HEK293T (cell line): ENCODE data around the gene S100A8.
A peak's percentile ranks its signal among the peaks of the same experiment; 100 is the strongest.

Experiments
- CTCF ChIA-PET: fragments of 350-600 bp; formaldehyde crosslinking; extraction: SDS; loops from one replicate; lab custom pipeline; 2021; ENCODE audit warnings: antibody characterized with exemption, inconsistent platforms; lab: Yijun Ruan, JAX
- POLR2A ChIA-PET: fragments of 350-600 bp; formaldehyde crosslinking; extraction: SDS; loops from one replicate; lab custom pipeline; 2020; ENCODE audit warnings: antibody characterized with exemption, inconsistent platforms; lab: Yijun Ruan, JAX
- DNase-seq: peaks from one replicate; pipeline ENCODE4 v3.0.0; 2012; ENCODE audit warnings: mixed read lengths; ENCODE audit errors: extremely low spot score
- ARNT ChIP-seq: fragments of 450-650 bp; IDR thresholded peaks from 2 replicates; pipeline ENCODE4 v1.6.1; 2017; ENCODE audit warnings: mild to moderate bottlenecking
- BHLHE40 ChIP-seq: fragments of 450-650 bp; IDR thresholded peaks from 2 replicates; pipeline ENCODE4 v1.6.1; 2016; ENCODE audit warnings: mild to moderate bottlenecking, moderate library complexity, borderline replicate concordance
- CTBP1 ChIP-seq: fragments of 450-650 bp; IDR thresholded peaks from 2 replicates; pipeline ENCODE4 v1.6.1; 2016; ENCODE audit warnings: borderline replicate concordance
- ELF4 ChIP-seq: fragments of 450-650 bp; IDR thresholded peaks from 2 replicates; pipeline ENCODE4 v1.6.1; 2017; ENCODE audit warnings: antibody characterized with exemption
- FOXA1 ChIP-seq: fragments of 450-650 bp; IDR thresholded peaks from 2 replicates; pipeline ENCODE4 v1.6.1; 2016; ENCODE audit warnings: mild to moderate bottlenecking
- FOXK2 ChIP-seq: fragments of 450-650 bp; IDR thresholded peaks from 2 replicates; pipeline ENCODE4 v1.6.1; 2016; ENCODE audit warnings: mild to moderate bottlenecking
- FOXM1 ChIP-seq: fragments of 450-650 bp; IDR thresholded peaks from 2 replicates; pipeline ENCODE4 v1.6.1; 2017; ENCODE audit warnings: mild to moderate bottlenecking, borderline replicate concordance
- HDGF ChIP-seq: fragments of 450-650 bp; IDR thresholded peaks from 2 replicates; pipeline ENCODE4 v1.6.1; 2017; ENCODE audit warnings: antibody characterized with exemption, borderline replicate concordance
- L3MBTL2 ChIP-seq: fragments of 450-650 bp; conservative IDR thresholded peaks from 2 replicates; pipeline ENCODE4 v1.6.1; 2016; ENCODE audit warnings: mild to moderate bottlenecking
- LEF1 ChIP-seq: fragments of 450-650 bp; IDR thresholded peaks from 2 replicates; pipeline ENCODE4 v1.6.1; 2017; ENCODE audit warnings: mild to moderate bottlenecking, borderline replicate concordance
- NFRKB ChIP-seq: fragments of 450-650 bp; IDR thresholded peaks from 2 replicates; pipeline ENCODE4 v1.6.1; 2016; ENCODE audit warnings: mild to moderate bottlenecking, moderate library complexity
- PKNOX1 ChIP-seq: fragments of 450-650 bp; IDR thresholded peaks from 2 replicates; pipeline ENCODE4 v1.6.1; 2016
- SP1 ChIP-seq: fragments of 450-650 bp; IDR thresholded peaks from 2 replicates; pipeline ENCODE4 v1.6.1; 2017
- SUZ12 ChIP-seq: fragments of 450-650 bp; IDR thresholded peaks from 2 replicates; pipeline ENCODE4 v1.6.1; 2016; ENCODE audit warnings: mild to moderate bottlenecking
- TARDBP ChIP-seq: fragments of 450-650 bp; IDR thresholded peaks from 2 replicates; pipeline ENCODE4 v1.6.1; 2016
- ZNF384 ChIP-seq: fragments of 450-650 bp; IDR thresholded peaks from 2 replicates; pipeline ENCODE4 v1.6.1; 2016

Gene S100A8

GRCh38 chr1:153355445-153356071 is 35.3 kb downstream of the S100A8 start:
- TF ChIP-seq FOXA1 (no peak), CTBP1 (no peak), HDGF (no peak), SUZ12 (no peak), ARNT (no peak), FOXM1 (no peak), NFRKB (no peak), SP1 (no peak), PKNOX1 (no peak), L3MBTL2 (no peak), BHLHE40 (no peak), ELF4 (no peak), LEF1 (no peak), FOXK2 (no peak), ZNF384 (no peak), TARDBP (no peak)
- DNase-seq, result peak; percentile 79
- POLR2A ChIA-PET, result interaction anchor here (0.6 kb wide), 1 partner anchor 213 kb away, joined by 3 read pairs; no protein-coding TSS in a partner anchor
- CTCF ChIA-PET, result interaction anchor here (0.6 to 8.4 kb wide), 13 partner anchors 9 to 420 kb away, joined by 3 to 98 read pairs (median 4); partner anchors contain the start of gene S100A13

GRCh38 chr1:153354515-153355193 is 36.2 kb downstream of the S100A8 start:
- DNase-seq, result no peak
- no peak for TF ChIP-seq BHLHE40
- no peak for TF ChIP-seq TARDBP
- TF ChIP-seq PKNOX1, result no peak
- TF ChIP-seq ELF4, result no peak
- TF ChIP-seq FOXM1, result no peak
- TF ChIP-seq SP1, result no peak
- TF ChIP-seq FOXA1, result no peak
- no peak for TF ChIP-seq NFRKB
- TF ChIP-seq L3MBTL2, result no peak
- TF ChIP-seq FOXK2, result no peak
- TF ChIP-seq HDGF, result no peak
- ChIA-PET POLR2A (interaction anchor here (0.6 kb wide), 1 partner anchor 214 kb away, joined by 3 read pairs; no protein-coding TSS in a partner anchor), CTCF (interaction anchor here (0.5 to 8.4 kb wide), 17 partner anchors 10 to 631 kb away, joined by 3 to 98 read pairs (median 4); partner anchors contain the start of genes RAB13 and S100A13)

GRCh38 chr1:153353226-153353947 is 37.5 kb downstream of the S100A8 start:
- peak; percentile 67 for DNase-seq
- TF ChIP-seq ARNT (no peak), FOXM1 (no peak), PKNOX1 (no peak), ZNF384 (no peak), NFRKB (no peak), ELF4 (no peak)
- ChIA-PET CTCF (interaction anchor here (0.5 to 8.4 kb wide), 18 partner anchors 16 to 633 kb away, joined by 3 to 98 read pairs (median 3); partner anchors contain the start of gene RAB13), POLR2A (interaction anchor here (2.7 kb wide), 1 partner anchor 141 kb away, joined by 5 read pairs; no protein-coding TSS in a partner anchor)

DNA sequence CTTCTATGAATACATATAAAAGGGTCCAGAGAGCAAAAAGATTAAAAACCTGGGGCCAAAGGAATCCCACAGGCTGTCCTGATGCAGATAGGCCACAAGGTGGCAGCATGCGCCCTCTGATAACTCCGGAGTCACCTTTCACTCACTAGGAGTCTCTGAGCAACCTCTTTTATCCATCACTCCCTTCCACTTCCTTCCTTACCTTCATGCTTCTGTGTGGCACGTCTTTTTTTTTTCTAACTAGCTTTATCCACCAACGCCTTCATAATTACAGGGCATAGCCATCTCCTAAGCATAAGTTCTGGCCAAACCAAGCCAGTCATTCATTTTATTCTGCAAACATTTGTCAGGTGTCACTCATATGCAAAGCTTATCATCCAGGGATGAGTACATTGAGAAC is 38.4 kb downstream of the S100A8 start:
- ChIA-PET CTCF (interaction anchor here (0.6 to 8.4 kb wide), 8 partner anchors 114 to 1002 kb away, joined by 3 to 98 read pairs (median 4); no protein-coding TSS in a partner anchor), POLR2A (interaction anchor here (2.7 kb wide), 1 partner anchor 142 kb away, joined by 5 read pairs; no protein-coding TSS in a partner anchor)
- peak; percentile 64 for TF ChIP-seq PKNOX1
- no peak for TF ChIP-seq FOXM1
- DNase-seq, result peak; percentile 81

GRCh38 chr1:153350321-153350957 is 40.4 kb downstream of the S100A8 start:
- no peak for DNase-seq
- ChIA-PET CTCF (interaction anchor here (8.4 kb wide), 1 partner anchor 144 kb away, joined by 98 read pairs; no protein-coding TSS in a partner anchor), POLR2A (no interaction called here)
- TF ChIP-seq BHLHE40 (no peak), CTBP1 (no peak), LEF1 (no peak), HDGF (no peak), ZNF384 (no peak), SP1 (no peak), PKNOX1 (no peak), FOXM1 (no peak), FOXA1 (no peak), FOXK2 (no peak), L3MBTL2 (no peak), SUZ12 (no peak), TARDBP (no peak), NFRKB (no peak), ARNT (no peak)
